H9 (cell line): ENCODE data around the gene CCND2. TPM values are rescaled to one million over a fixed set of nuclear protein-coding genes. Genes with fewer than 3 reads are reported as not detected.

Experiments
- DNase-seq: peaks from one replicate; pipeline ENCODE4 v3.0.0-alpha.2; 2017
- H2AFZ ChIP-seq: one replicate; pipeline ENCODE4 v1.6.1; 2013; ENCODE audit warnings: mild to moderate bottlenecking, low read length, control low read depth, moderate library complexity
- H2AK5ac ChIP-seq: 2 replicates; pipeline ENCODE4 v1.6.1; 2013; ENCODE audit warnings: low read length, control low read depth, mixed read lengths; ENCODE audit not compliant: insufficient read length
- H2BK120ac ChIP-seq: one replicate; pipeline ENCODE4 v1.6.1; 2013; ENCODE audit warnings: low read depth, mild to moderate bottlenecking, low read length, control low read depth, inconsistent platforms; ENCODE audit not compliant: poor library complexity, severe bottlenecking
- H2BK12ac ChIP-seq: 2 replicates; pipeline ENCODE4 v1.6.1; 2013; ENCODE audit warnings: low read length, control low read depth, mixed read lengths, low read depth; ENCODE audit not compliant: insufficient read length
- H2BK15ac ChIP-seq: 2 replicates; pipeline ENCODE4 v1.6.1; 2013; ENCODE audit warnings: low read depth, low read length, control low read depth
- H2BK20ac ChIP-seq: one replicate; pipeline ENCODE4 v1.6.1; 2013; ENCODE audit warnings: low read depth, mild to moderate bottlenecking, low read length, control low read depth, inconsistent platforms; ENCODE audit not compliant: poor library complexity, severe bottlenecking
- H2BK5ac ChIP-seq: 2 replicates; pipeline ENCODE4 v1.6.1; 2013; ENCODE audit warnings: low read length, control low read depth, mixed read lengths; ENCODE audit not compliant: insufficient read length
- H3K14ac ChIP-seq: 2 replicates; pipeline ENCODE4 v1.6.1; 2013; ENCODE audit warnings: low read length, control low read depth; ENCODE audit not compliant: insufficient read depth
- H3K18ac ChIP-seq: 2 replicates; pipeline ENCODE4 v1.6.1; 2013; ENCODE audit warnings: low read depth, mild to moderate bottlenecking, mixed read lengths, low read length, control low read depth; ENCODE audit not compliant: insufficient read length
- H3K23ac ChIP-seq: 2 replicates; pipeline ENCODE4 v1.6.1; 2013; ENCODE audit warnings: low read length, control low read depth, mixed read lengths, low read depth; ENCODE audit not compliant: insufficient read length
- H3K23me2 ChIP-seq: 2 replicates; pipeline ENCODE4 v1.6.1; 2013; ENCODE audit warnings: low read depth, mild to moderate bottlenecking, mixed read lengths, low read length, control low read depth; ENCODE audit not compliant: insufficient read length, poor library complexity, severe bottlenecking
- H3K27ac ChIP-seq: 2 replicates; pipeline ENCODE4 v1.5.1; 2013; ENCODE audit warnings: low read length, control low read depth, mixed read lengths, low read depth; ENCODE audit not compliant: insufficient read length
- H3K27me3 ChIP-seq: 2 replicates; pipeline ENCODE4 v1.6.1; 2013; ENCODE audit warnings: low read length, control low read depth, inconsistent platforms; ENCODE audit not compliant: insufficient read depth
- H3K4ac ChIP-seq: 2 replicates; pipeline ENCODE4 v1.6.1; 2013; ENCODE audit warnings: low read depth, mild to moderate bottlenecking, control low read depth, inconsistent platforms, low read length, moderate library complexity
- H3K4me1 ChIP-seq: 2 replicates; pipeline ENCODE4 v1.6.1; 2013; ENCODE audit warnings: low read length, control low read depth, inconsistent platforms; ENCODE audit not compliant: insufficient read depth
- H3K4me2 ChIP-seq: 2 replicates; pipeline ENCODE4 v1.6.1; 2013; ENCODE audit warnings: low read length, control low read depth, mixed read lengths; ENCODE audit not compliant: insufficient read length, insufficient read depth
- H3K56ac ChIP-seq: 2 replicates; pipeline ENCODE4 v1.6.1; 2013; ENCODE audit warnings: low read depth, mild to moderate bottlenecking, mixed read lengths, low read length, control low read depth; ENCODE audit not compliant: insufficient read length
- H3K79me1 ChIP-seq: 2 replicates; pipeline ENCODE4 v1.6.1; 2013; ENCODE audit warnings: low read depth, mild to moderate bottlenecking, moderate library complexity, low read length, control low read depth, inconsistent platforms; ENCODE audit not compliant: insufficient read depth, poor library complexity, severe bottlenecking
- H3K79me2 ChIP-seq: 2 replicates; pipeline ENCODE4 v1.6.1; 2013; ENCODE audit warnings: low read length, control low read depth, inconsistent platforms; ENCODE audit not compliant: insufficient read depth
- H3K9ac ChIP-seq: 2 replicates; pipeline ENCODE4 v1.6.1; 2013; ENCODE audit warnings: low read length, control low read depth, mixed read lengths; ENCODE audit not compliant: insufficient read length; ENCODE audit errors: extremely low read depth
- H3K9me3 ChIP-seq: one replicate; pipeline ENCODE4 v1.6.1; 2013; ENCODE audit warnings: low read depth, low read length, inconsistent platforms; ENCODE audit not compliant: control insufficient read depth
- H3T11ph ChIP-seq: one replicate; pipeline ENCODE4 v1.6.1; 2013; ENCODE audit warnings: mild to moderate bottlenecking, low read length, control low read depth, inconsistent platforms
- H4K20me1 ChIP-seq: one replicate; pipeline ENCODE4 v1.6.1; 2013; ENCODE audit not compliant: control insufficient read depth, insufficient read length, insufficient read depth
- H4K5ac ChIP-seq: 2 replicates; pipeline ENCODE4 v1.6.1; 2013; ENCODE audit warnings: low read depth, mild to moderate bottlenecking, mixed read lengths, low read length, control low read depth; ENCODE audit not compliant: insufficient read length
- H4K8ac ChIP-seq: replicated peaks from 2 replicates; pipeline ENCODE4 v1.6.1; 2013; ENCODE audit warnings: low read length, control low read depth, mixed read lengths, low read depth; ENCODE audit not compliant: insufficient read length
- H4K91ac ChIP-seq: 2 replicates; pipeline ENCODE4 v1.6.1; 2013; ENCODE audit warnings: low read depth, mild to moderate bottlenecking, moderate library complexity, mixed read lengths, low read length, control low read depth; ENCODE audit not compliant: insufficient read length
- H3K27ac Mint-ChIP-seq, 3 experiments: 2 replicates in 2 of 3; 3 replicates in 1 of 3; pipeline ENCODE4 v1.8.0; 2020 to 2021; ENCODE audit warnings: mixed read lengths in 3 of 3, mild to moderate bottlenecking in 1 of 3, moderate library complexity in 1 of 3
- H3K27me3 Mint-ChIP-seq: 2 replicates; pipeline ENCODE4 v1.8.0; 2021; ENCODE audit warnings: low read depth, mild to moderate bottlenecking, moderate library complexity, mixed read lengths
- H3K36me3 Mint-ChIP-seq, 3 experiments: 2 replicates in 2 of 3; 3 replicates in 1 of 3; pipeline ENCODE4 v1.8.0; 2020 to 2021; ENCODE audit warnings: low read depth in 3 of 3, mixed read lengths in 3 of 3; ENCODE audit not compliant: insufficient read depth in 1 of 3
- H3K4me1 Mint-ChIP-seq, 2 experiments: 2 replicates each; pipeline ENCODE4 v1.8.0; 2020; ENCODE audit warnings: mixed read lengths in 2 of 2
- H3K4me3 Mint-ChIP-seq, 2 experiments: 2 replicates in 1 of 2; 3 replicates in 1 of 2; pipeline ENCODE4 v1.8.0; 2020 to 2021; ENCODE audit warnings: mild to moderate bottlenecking in 2 of 2, mixed read lengths in 2 of 2, moderate library complexity in 1 of 2
- H3K9me3 Mint-ChIP-seq, 2 experiments: 2 replicates in 1 of 2; 3 replicates in 1 of 2; pipeline ENCODE4 v1.8.0; 2020; ENCODE audit warnings: mild to moderate bottlenecking in 2 of 2, mixed read lengths in 2 of 2, moderate library complexity in 1 of 2
- CTCF ChIP-seq: fragments of 200-600 bp; sonication (generic); conservative IDR thresholded peaks from 3 replicates; pipeline ENCODE4 v1.8.0; 2021; ENCODE audit warnings: antibody characterized with exemption, mild to moderate bottlenecking
- WGBS: extraction: QIAGEN DNeasy Blood & Tissue Kit; methylation state at CpG from one replicate; pipeline ENCODE4 v1.1.7; 2013; ENCODE audit warnings: missing lambda C conversion rate, low lambda C conversion rate, mixed read lengths; ENCODE audit not compliant: insufficient read length; ENCODE audit errors: extremely low coverage; 5-methylcytosine and 5-hydroxymethylcytosine counted together
- total RNA-seq: library from RNA; stranded (reverse); gene quantifications from 2 replicates; pipeline ENCODE4 v1.2.1, GENCODE V29; 2021

CCND2 gene
- total RNA-seq, 1 experiment from 2014 or later, result 104 TPM

- no peak overlapping the region for H2AFZ ChIP-seq
- H3K9me3 ChIP-seq, result no peaks in the 10 kb centered on the region
- DNase-seq, result peak; percentile 57
- Mint-ChIP-seq H3K27me3 (peaks cover 38% of the 10 kb centered on the region), H3K36me3 (peaks cover 49 to 52% (median 51%) of the 10 kb centered on the region in 3 experiments), H3K4me3 (peak overlapping the region; percentile 88 to 98), H3K9me3 (peaks cover 2 to 3% of the 10 kb centered on the region in 2 experiments; a peak in 2 of 5 replicates), H3K27ac (peak overlapping the region in 2 of 3 experiments; percentile 21 to 98; a peak in 5 of 7 replicates), H3K4me1 (peaks cover 39 to 48% of the 10 kb centered on the region in 2 experiments)
- H2BK15ac ChIP-seq, result no peak overlapping the region
- H3K18ac ChIP-seq, result no peak overlapping the region
- H2BK5ac ChIP-seq, result no peak overlapping the region
- H2BK120ac ChIP-seq, result no peak overlapping the region
- no peak overlapping the region for H2BK20ac ChIP-seq
- H3K56ac ChIP-seq, result no peak overlapping the region
- H3K27ac ChIP-seq, result no peak overlapping the region
- H3K27me3 ChIP-seq, result no peaks in the 10 kb centered on the region; the same call in 1 of the 2 replicates
- no peak overlapping the region for H2BK12ac ChIP-seq
- H3K23me2 ChIP-seq, result peaks cover 40% of the 10 kb centered on the region
- H3K4ac ChIP-seq, result no peak overlapping the region
- H4K8ac ChIP-seq, result no peak overlapping the region
- peaks cover 4% of the 10 kb centered on the region for H4K20me1 ChIP-seq
- no CpG with 5 or more reads among the region's 14 CpGs for WGBS
- H3K79me2 ChIP-seq, result peaks cover 20% of the 10 kb centered on the region
- H4K91ac ChIP-seq, result no peak overlapping the region
- no peak overlapping the region for H3K14ac ChIP-seq
- H2AK5ac ChIP-seq, result no peak overlapping the region
- TF ChIP-seq CTCF, result no peak
- peaks cover 2% of the 10 kb centered on the region for H3K79me1 ChIP-seq
- no peak overlapping the region for H3K23ac ChIP-seq
- no peak overlapping the region for H3T11ph ChIP-seq
- H4K5ac ChIP-seq, result no peak overlapping the region
- H3K9ac ChIP-seq, result peak overlapping the region; percentile 83
- peak overlapping the region; percentile 77 for H3K4me2 ChIP-seq
- peaks cover 9% of the 10 kb centered on the region for H3K4me1 ChIP-seq
Observed at GRCh38 chr12:4275870-4276301, 2.3 kb downstream of the CCND2 start.
